GM19025 (cell line): ENCODE results near the gene USP20.
A peak's percentile ranks its signal among the peaks of the same experiment; 100 is the strongest.
"Not testable (repeated sequence)": the region's sequence is repeated elsewhere in the genome, so short reads cannot be mapped to it uniquely, and the experiment has no call there.

Experiments
- ATAC-seq: cut with Tn5 transposase; IDR thresholded peaks from one replicate; pipeline ENCODE4 v1.9.1; 2021; ENCODE audit warnings: mild to moderate bottlenecking, low read depth, moderate library complexity; ENCODE audit not compliant: unreplicated experiment

The USP20 gene

DNA sequence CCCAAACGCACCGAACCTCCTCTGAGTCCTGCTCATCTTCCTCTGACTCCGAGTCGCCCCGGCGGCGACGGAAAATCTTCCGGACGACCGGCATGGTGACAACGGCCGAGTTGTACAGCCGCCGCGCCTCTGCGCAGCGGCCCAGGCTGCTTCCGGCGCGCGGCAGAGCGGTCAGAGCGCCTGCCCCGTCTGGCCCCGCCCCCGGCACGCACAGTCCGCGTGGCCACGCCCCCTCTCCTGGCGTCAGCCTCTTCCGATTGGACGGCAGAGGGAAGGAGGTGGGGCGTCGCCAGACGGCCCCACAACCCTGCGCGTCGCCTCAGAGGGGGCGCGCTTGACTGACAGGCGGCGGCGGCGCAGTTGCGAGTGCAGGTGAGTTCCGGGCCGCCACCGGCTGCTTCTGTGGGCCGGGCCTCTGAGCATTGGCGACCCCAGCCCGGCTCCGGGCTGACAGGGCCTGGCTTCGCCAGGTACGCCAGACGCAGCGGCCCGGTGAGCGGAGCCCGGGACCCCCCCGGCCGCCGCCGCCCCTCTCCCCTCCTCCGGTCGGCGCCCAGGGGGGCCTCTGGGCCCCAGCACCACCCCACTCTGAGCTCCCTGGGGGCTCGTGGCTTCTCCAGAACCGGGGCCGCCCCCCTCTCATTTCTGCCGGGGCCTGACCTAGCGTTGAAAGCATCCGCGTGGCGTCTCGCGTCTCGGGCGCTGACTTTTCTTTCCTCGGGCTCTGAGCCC lies at the start of gene USP20, which contains the start of gene C9orf78:
Gene USP20, plus strand, starts transcription at position 331 of the 732 bp plus-strand sequence. CDS start 17,098 bp downstream, outside the sequence.
Gene C9orf78, minus strand, starts transcription at position 148 of the 732 bp plus-strand sequence. Its CDS starts 54 bp downstream, at position 94.
- ATAC-seq = peak; percentile 94

DNA sequence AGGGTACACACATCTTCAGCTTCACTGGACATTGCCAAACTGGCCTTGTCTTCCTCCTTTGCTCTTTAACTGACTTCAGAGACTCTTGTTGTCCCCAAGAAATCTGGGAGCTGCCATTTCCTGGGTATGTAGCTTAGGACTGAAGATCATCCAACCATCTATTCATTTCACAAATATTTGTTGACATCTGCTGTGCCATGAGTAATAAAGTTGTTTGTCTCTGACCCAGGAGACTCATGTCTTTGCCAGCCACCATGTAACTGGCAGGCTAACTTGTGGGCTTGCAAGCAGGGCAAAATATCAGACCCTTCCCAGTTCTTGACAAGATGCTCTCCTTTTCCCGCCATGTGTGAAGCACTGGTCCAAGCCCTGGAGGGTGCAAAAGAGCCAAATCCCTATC lies 49.4 kb upstream of the USP20 start:
- no peak for ATAC-seq

DNA sequence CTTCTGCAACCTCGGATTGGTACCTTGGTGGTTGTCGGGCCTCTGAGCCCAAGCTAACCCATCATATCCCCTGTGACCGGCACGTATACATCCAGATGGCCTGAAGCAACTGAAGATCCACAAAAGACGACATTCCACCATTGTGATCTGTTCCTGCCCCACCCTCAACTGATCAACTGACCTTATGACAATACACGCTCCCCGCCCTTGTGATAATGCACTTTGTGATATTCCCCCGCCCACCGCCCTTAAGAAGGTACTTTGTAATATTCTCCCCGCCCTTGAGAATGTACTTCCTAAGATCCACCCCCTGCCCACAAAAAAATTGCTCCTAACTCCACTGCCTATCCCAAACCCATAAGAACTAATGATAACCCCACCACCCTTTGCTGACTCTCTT lies 48.8 kb upstream of the USP20 start:
- ATAC-seq = no peak

DNA sequence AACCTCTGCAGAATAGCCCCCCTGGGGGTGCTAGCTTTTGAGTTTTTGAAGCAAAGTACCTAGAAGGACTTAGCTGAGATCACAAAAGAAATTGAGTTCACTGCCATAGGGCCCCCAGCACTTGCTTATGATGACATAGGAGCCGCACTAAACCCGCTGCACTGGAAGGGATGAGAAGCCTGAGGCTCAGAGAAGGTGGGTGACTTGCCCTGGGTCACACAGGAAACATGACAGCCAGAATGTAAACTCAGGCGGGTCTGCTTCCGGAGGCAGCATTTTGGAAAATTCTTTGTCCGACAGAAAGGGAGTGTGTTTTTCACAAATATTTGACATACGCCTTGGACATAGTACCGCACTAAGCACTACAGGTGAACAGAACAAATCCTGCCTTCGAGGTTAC lies 40.7 kb upstream of the USP20 start:
- no peak for ATAC-seq

DNA sequence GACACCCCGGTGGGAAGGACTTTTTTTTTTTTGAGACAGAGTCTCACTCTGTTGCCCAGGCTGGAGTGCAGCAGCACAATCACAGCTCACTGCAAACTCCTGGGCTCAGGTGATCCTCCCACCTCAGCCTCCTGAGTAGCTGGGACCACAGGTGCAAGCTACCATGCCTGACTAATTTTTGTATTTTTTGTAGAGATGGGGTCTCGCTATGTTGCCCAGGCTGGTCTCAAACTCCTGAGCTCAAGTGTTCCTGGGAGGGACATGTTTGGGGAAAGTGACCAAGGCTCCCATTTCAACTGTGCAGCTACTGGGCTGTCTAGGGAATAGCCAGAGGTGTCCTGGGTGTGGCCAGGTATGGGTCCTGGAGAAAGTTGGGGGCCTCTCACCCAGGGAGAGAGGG lies 39.2 kb upstream of the USP20 start:
- ATAC-seq = not testable (repeated sequence)

DNA sequence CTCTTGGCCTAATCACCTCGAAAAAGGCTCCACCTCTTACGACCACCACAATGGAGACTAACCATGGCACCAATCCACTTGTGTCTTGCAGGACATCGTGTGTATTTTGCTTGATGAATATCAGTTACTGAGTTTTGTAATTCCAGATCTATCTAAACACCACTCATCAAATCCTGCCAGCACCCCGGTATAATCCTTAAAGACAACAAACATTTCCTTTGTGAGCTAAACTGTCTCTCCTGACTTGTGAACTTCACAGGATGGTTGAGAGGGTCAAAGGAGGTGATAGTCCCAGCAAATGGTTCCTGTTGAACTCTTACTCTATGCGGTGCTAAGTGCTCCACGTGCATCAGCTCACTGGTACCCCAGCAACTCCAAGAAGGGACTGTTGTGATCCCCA lies 36.3 kb upstream of the USP20 start:
- ATAC-seq = no peak

DNA sequence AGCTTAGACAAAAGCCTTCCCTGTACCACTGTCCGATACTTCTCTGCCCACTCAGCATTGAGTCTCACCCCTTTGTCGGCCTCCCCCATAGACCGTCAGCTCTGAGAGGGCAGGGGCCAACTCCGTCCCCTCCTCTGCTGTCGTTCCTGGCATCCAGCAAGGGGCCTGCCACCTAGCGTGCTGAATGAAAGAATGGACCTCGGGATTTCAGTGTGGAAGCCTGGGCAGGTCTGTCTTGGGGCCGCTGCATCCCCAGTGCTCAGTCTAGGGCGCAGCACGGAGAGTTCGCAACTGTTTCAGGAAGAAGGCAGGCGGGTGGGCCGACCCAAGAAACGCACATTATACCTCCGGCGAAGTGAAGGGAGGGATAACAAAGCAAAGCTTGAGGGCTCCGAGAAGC lies 33.8 kb upstream of the USP20 start:
- ATAC-seq = no peak

DNA sequence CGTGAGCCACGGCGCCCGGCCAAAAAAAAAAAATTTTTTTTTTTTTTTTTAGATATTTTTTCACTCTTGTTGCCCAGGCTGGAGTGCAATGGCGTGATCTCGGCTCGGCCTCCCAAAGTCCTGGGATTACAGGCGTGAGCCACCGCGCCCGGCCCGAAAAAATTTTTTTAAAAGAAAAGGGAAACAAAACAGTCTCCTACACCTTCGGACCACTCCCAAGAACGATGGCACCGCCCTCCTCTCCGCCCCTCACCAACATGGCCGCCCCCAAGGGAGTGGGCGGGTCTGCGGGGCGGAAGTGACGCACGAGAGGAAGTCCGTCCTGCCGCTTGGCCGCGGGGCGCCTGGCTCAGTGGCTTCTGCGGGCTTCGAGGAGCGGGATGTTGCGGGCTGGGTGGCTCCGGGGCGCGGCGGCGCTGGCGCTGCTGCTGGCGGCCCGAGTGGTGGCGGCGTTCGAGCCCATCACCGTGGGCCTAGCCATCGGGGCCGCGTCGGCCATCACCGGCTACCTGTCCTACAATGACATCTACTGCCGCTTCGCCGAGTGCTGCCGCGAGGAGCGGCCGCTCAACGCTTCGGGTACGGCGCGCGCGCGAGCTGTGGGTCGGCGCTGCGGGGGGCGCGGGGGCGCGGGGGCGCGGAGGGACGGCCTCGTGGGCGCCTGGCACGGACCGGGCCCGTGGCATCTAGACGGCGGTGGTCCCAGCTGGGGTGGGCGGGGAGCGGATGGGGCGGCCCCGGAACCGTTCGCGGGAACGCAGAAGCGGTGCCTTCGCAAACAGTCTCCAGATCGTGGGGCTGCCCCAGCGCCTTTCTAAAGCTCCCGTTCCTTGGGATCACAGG lies 32.2 kb upstream of the USP20 start, which contains the start of gene TOR1B:
Gene TOR1B, plus strand, starts transcription at position 352 of the 843 bp plus-strand sequence. Its CDS starts 29 bp downstream, at position 381.
- ATAC-seq = peak; percentile 88

DNA sequence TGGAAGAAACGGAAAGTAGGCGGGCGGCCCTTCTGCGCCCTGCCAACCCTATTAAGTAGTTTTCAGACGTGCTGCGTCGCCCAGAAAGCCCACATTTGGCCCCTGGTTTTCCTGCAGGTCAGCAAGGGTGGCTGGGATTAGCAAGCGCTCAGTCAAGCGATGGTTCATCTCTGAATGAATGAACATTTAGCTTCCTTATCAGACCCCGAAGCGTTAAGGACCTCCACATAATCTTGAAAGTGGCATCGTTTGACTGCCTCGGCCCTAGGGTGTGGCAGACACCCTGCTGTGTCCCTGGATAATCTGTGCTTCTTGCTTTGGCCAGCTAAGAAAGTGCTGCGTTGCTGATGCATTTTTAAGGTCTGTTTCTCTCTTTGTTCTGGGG lies 31.6 kb upstream of the USP20 start:
- ATAC-seq = no peak

DNA sequence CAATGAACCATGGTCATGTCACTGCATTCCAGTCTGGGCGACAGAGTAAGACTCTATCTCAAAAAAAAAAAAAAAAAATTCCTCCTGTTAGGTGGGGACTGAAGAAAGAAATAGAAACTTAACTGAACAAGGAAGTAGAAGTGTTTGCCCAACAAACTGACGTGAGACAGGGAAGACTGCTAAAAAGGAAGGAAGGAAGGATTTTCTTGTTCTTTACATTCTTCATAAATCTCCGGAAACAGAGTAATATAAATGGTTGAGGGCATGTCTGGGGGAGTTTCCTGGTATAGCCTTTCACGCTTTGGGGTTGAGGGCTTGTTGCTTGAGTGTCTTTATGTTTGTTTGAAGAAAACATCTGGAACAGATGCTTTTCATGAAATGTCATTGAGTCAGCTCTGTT lies 29.2 kb upstream of the USP20 start:
- ATAC-seq = no peak

DNA sequence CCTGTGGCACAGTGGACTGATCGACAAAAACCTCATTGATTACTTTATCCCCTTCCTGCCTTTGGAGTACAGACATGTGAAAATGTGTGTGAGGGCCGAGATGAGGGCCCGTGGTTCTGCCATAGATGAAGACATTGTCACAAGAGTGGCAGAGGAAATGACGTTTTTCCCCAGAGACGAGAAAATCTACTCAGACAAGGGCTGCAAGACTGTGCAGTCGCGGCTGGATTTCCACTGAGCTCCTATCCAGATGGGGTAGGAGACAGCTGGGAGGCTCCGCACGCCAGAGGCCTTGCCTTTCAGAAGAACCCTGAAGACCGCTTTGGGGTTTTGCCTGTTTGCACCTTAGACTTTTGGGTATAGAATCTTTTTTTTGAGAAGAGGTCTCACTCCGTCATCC lies 25.9 kb upstream of the USP20 start:
- no peak for ATAC-seq

DNA sequence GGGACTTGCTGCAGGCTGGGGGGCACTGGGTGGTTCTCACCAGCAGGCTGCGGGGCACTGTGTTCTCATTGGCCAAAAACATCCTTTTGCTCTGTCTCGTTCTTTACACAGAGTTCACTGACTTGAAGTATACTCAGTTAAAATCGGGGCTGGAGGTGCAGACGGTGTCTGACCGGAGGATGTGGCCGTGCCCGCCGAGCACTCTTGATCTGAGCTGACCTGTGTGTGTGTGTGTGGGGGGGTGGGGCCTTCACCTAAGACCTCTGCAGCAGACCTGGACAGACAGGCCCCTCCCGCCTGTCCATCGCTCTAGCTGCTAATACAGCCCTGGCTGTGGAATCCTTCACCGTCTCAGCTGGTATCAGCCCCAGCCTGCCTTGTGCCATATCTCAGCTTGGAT lies 25.1 kb upstream of the USP20 start:
- ATAC-seq = no peak

DNA sequence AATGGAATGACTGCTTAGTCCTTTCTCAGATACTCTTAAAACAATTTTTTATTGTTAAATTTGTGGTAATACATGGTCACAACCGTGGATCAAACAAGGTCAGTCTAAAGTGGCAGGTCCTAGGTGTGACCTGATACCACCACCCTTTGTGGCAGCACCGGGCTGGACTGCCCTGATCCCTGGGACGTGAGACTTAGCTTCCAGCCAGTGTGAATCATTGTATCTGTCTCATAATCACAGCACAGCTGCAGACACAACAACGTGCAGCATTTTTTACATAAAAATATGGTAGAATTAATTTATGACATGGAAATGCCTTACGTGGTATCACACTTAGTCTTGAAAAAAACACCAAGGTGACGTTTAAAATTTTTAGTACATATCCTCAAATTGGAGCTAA lies 24.5 kb upstream of the USP20 start:
- no peak for ATAC-seq

DNA sequence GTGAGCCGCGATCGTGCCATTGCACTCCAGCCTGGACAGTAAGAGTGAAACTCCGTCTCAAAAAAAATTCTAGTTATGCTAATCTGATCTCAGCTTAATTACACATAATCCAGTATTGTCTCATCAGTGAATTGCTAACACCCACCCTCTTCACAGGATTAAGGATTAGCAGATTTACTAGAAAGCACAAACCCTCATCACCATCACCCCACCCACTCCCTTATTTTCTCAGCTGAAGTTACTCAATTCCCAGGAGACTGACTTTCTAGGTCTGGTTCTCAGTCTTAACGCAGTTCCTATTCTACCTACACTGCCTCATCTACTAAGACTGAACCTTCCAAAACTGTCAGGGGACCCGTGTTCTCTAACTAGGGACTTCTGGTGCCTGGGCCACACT lies 23.3 kb upstream of the USP20 start:
- ATAC-seq = no peak

DNA sequence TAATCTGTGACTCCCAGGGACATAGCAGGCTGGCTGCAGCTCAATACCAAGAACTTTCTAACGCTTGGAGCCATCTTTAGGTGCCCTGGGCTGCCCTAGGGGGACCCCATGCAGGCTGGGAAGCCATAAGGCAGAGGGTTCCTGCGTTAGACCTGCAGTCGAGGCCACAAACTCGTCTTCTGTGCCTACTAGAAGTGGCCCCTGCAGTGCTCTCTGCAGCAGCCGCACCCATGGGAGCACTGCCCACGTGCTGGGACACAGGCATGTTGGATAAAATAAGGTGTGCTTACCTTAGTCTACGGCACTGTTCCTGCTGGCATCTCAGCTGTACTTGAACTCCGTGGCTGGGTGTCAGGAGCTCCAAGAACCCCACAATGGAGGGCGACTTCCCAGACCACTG lies 22.9 kb upstream of the USP20 start:
- ATAC-seq = no peak

DNA sequence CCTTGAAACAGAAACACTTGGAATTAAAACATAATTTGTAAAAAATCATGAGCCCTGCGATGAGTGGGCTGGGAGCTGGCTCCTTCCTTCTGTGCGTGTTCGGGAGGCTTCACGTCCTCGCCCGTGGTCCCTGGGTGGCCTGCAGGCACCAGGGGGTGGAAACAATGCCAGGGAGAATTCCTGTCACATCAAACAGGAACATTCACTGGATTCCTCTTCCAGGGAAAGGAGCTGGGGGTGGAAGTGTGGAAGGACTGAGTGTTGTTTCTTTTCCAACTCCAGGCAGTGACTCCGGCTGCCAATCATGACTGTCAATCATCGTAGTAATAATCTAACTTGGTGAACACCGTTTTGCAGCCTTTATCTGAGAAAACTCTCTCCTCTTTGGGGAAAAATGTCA lies 21.6 kb upstream of the USP20 start:
- no peak for ATAC-seq

DNA sequence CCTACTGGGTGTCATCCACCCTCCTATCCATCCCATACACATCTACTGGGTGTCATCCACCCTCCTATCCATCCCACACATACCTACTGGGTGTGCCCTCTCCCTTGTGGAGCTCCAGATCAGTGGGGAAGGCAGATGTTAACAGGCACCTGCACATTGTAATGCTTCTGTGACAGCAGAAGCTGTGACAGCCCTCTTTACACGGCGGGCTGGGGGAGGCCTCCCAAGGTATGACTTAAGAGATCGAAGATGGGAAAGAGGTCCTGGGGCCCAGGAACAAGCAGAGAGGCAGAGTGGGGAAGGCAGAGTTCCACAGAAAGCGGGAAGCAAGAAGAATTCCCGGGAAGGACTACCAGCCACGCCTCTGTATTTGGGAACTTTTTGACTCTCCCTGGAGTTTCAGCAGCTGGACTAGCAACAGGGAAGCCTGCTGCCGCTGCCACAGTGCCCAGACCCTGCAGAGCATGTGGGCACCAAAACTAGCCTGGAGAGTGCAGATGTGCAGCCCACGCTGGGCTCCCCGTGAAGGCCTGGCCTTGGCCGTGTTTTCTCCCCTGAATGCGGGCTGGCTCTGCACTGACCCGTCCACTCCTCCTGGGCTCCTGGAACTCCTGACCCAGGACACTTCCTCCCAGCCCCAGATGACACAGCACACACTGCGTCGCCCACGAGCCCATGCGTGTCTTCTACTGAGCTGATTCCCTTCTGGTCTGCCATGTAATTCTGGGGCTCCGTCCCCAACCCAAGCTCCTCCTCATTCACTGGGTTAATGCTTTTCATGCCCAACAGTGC lies 20.6 kb upstream of the USP20 start:
- no peak for ATAC-seq

DNA sequence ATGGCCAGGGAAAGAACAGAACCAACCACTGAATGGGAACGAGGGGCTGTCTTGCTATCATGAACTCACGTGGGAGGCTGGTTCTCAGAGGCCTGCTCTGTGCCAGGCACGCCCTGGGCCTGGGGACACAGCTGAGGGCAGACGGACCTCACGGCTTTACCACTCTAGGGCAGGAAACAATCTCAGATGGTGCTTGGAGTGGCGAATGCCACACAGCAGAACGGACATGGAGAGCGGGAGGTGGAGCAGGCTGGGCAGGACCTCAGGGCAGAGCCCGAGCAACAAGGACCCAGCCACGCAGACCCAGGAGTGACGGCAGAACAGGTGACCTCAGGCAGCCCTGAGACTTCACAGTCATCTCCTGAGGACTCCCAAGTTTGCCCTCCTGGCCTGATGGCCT lies 20.0 kb upstream of the USP20 start:
- ATAC-seq = no peak

DNA sequence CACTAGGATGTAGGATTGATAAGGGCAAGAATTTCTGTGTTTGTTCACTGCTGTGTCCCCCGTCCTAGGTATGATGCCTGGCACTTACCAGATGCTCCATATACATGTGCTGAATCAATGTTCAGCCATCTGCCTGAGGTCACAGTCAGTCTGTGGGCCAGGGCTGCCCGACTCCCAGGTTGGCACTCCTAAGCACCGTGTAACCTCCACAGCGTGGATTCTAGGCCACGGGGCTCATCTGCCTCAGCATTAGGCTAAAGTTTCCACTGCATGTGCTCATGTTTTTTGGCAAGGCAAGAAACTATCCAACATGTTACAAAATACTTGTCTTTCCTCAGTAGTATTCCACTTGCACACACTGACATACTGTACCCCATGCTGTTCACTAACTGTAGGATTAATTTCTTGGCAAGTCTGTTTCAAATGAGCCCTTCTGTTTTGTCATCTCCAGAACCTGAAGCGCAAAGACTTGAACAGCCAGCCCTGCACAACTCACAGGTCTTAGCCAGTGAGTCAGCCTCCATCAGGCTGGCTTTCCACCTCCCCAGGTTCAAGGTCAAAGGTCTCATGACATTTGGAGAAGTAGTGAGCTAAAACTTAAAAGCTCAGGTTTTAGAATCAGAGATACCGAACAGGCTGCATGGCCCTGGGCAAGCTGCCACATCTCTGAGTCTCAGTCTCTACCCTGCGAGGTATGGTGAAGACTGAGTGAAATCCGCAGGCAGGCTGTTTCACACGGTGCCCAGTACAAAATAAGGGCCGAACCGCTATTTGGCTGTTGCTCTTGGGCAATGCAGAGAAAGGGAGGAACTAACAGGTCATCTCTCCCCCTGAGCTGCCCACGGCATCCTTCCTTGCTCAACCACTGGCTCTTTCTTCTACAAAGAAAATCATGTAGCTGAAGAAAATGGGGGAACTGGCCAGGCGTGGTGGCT lies 18.5 kb upstream of the USP20 start:
- no peak for ATAC-seq
